AG08395 (cell line): ENCODE measurements around the gene GPR183.

Source experiments
- DNase-seq: peaks from one replicate; pipeline ENCODE4 v3.0.0; 2012; ENCODE audit warnings: mixed read lengths, low spot score

Gene GPR183

GRCh38 chr13:99312493-99312883, 5.3 kb upstream of the GPR183 start:
- DNase-seq, result peak; percentile 90

DNA sequence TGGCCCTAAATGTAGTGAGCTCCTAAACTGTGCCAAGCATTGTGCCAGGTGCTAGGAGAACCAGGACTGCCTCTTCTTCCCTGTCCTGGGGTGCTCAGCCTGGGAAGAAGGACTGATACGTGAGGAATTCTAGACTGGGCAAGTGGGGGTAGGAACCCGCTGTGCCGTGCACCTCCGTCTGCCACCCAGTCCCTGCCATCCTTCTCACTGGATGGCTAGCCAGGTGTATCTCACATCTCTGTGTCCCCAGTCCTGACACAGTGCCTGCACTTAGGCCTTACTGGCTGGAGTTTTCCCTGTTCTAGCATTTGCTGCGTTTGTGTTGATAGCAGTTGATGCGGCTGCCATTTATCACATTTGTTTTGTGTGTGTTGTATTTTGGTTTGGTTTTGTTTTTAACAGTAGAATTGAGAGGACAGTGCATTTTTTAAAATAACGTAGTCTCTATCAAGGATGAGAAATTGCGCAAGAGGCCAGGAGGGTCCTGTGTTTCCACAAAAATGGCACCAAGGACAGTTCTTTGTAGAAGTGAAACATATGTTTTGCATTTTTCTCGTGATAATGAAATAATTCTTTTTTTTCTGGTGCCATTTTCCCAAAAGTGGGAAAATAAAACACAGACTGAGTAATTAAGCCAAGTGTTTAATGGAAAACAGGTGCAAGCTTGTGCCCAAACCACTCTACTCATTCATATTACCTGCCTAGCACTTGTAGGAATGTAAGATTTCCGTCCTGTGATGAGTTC, 4.7 kb upstream of the GPR183 start:
- peak; percentile 20 for DNase-seq

- no peak for DNase-seq
Observed at GRCh38 chr13:99311137-99311536, 3.9 kb upstream of the GPR183 start.

DNA sequence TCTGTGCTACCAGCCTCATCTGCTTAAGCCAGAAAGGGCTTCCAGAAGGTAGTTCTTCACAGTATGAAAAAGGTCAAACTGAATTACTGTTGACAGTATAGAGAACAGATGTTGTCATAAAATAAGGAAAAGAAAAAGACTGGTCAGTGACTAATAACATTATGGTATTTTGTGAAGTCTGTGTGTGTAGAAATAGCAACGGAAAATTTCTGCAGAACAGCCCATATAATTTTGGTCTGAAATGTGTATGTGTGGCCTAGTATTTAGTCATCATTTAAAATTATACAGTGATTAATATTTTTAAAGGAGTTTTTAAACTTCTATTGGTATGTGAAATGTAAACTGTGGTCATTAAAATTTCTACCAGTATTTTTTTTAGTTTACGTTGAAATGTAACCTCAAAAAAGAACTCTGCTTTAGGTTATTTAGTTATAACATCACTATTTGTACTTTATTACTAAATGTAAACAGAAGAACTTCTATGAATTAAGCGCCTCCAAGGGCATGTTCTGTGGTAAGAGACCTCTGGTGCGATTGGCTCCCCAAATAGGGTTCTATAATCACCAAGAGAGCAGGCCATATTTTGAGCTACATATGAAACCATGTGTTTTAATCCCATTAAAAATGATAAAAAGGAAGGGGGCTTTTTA, 3.3 kb upstream of the GPR183 start:
- peak; percentile 60 for DNase-seq

GRCh38 chr13:99308471-99309087, 1.4 kb upstream of the GPR183 start:
- peak; percentile 45 for DNase-seq

GRCh38 chr13:99307648-99308339, 595 bp upstream of the GPR183 start:
- peak; percentile 68 for DNase-seq

- no peak for DNase-seq
Observed at GRCh38 chr13:99305566-99305965, 1.6 kb downstream of the GPR183 start.

GRCh38 chr13:99305158-99305557, 2.0 kb downstream of the GPR183 start:
- DNase-seq, result no peak

DNA sequence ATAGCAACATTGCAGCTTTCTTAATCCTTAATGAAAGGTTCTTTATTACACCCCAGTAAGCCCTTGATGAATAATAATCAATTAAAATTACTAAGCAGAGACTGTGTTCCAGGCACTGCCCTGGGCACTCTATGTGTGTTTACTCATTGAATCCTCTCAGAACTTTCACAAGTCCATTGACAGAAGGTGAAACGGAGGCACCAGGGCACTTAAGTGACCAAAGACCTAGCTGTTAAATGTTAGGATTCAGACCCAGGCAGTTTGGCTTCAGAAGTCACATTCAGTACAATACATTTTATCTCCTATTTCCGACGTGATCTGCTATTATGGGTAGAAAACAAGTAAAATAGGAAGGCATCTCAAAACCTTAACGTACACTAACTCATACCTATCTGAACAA, 2.7 kb downstream of the GPR183 start:
- DNase-seq, result no peak

DNA sequence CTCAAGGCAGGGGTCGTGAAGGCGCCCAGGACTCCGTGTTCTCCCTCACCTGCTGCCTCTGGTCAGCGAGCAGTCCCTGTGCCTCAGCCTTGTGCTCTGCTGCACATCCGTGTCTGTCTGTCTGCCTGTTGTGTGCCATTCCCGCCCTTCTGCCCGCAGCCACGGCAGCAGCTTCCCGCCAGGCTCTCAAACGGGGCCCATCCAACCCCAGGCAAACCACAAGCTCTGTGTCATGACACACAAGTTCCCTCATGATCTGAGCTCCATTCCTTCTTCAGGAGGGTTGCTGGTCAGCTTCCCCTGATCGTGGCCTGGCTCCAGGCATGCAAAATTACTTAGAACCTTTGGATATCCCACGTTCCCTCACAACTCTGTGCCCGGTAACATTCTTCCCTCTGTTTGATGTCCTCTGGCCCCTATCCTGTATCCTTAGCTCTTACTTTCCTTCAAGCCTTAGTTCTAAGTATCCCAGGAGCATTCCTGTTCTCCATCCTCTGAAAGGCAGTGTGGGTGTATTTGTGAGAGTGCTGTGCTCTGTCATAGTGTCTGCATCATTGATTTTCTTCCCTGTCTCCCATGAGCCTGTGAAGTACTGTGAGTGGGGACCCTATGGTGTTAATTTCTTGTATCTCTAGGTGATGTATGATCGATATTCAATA, 3.2 kb downstream of the GPR183 start:
- no peak for DNase-seq

GRCh38 chr13:99302637-99303505, 4.3 kb downstream of the GPR183 start:
- DNase-seq, result no peak

- no peak for DNase-seq
Observed at GRCh38 chr13:99301913-99302636, 5.1 kb downstream of the GPR183 start.

DNA sequence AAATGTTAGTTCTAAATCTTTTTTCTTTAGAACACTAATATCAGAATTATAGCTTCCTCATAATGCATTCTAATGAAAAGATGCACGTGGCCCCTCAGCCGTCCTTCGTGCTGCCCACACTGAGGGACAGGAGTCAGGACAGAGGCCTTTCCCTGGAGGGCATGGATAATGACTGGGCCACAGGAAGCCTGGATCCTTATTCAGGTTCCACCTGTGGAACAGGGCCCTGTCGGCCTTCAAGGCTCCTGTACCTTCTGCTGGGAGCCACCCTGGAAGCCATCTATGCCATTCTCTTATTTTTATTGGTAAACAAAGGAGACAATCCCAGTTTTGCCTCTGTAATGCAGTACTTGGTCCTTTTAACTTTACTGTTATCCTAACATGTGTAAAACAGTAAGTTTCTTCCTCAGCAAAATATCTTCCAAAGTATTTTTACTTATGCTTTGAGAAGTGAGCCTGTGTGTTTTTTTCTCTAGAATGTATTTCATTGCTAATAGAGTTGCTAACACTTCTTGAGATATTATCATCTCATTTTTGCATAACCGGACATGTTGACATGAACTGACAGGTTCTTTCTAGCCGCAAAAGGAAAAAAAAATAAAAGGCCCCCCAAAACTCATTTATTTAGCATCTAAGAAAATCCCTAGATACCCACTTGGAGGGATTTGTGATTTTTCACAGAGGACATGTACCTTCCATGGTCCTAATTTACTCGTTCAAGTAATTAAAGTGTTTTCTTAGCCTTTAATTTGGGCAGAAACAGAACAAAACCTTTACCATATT, 6.0 kb downstream of the GPR183 start:
- DNase-seq, result no peak

DNA sequence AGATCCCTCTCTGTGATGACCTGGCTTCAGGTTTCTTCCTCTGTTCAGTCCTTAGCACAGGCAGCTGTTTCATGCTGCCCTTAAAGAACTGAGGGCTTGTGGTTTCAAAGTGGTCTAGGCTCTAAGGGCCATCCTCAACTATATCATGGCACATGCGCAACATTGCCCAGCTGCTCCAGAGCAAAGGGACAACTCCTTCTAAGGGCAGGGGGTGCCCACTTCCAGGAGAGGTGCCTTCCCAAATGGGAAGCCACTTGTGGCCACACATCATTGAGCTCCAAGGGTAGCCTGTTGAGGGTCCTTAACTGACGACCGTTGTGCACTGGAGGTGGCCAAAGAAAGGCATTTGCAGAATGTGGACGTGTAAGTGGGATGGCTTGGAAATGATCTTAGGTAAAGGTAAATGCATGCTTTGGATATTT, 7.3 kb downstream of the GPR183 start:
- DNase-seq, result no peak

DNA sequence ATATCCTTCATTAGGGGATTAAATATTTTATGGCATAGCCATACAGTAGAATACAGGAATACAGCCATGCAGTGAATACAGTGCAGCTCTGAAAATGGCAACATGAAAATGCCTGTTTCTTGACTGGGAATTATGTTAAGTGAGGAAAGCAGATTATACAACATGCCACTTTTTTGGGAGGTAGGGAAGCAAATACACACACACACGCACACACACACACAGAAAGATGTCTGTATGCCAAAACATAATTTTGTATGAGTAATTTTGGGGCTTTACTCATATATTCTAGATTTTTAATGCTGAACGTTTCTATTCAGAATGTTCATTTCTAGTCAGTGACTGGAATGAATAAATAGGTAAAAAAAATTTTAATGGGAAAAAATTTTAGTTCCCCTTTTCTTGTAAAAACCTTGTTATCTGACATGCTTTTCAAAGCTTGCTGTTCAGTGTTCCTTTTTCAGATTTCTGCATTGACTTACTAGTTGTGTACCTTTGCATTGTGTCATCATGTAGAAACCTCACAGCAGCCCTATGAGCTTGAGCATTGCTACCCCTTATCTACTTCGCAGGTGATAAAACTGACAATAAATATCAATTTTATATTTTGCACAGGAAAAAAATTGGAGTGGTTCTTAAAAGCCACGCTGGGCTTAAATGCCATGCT, 7.8 kb downstream of the GPR183 start:
- DNase-seq, result no peak

DNA sequence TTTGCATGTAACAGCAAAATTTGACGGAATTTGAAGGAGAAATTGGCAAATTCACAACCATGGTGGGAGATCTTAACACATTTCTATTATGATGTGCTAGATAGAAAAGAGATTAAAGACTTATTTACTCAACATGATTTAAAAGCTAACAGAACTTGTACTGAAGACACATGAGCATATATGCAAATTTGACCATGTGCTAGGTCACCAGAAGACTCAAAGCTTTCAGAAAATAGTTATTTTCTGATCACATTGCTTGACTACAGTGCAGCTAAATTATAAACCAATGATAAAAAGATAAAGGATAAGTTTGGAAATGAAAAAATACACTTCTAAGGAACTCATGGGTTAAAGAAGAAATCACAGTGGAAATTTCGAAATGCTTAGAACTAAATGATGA, 9.1 kb downstream of the GPR183 start:
- DNase-seq, result no peak

DNA sequence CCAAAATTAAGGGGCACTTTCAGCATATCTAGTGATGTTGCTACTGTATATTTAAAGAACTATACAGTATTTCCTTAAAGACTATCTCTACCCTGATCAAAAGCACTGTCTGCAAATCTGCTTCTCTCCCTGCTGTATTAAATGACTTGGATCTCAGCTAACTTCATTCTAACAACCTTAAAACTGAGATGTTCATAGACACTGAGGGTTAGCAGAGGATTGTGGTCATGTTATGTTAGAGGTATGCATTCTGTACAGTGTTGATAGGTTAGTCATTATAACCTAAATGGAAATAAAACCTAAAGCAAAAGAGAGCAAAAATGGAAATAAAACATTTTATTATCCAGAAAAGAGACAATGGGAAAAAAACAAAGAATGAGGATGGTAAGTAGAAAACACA, 9.9 kb downstream of the GPR183 start:
- no peak for DNase-seq

GRCh38 chr13:99296398-99296797, 10.8 kb downstream of the GPR183 start:
- DNase-seq, result no peak
